Measurements from ENCODE around the gene TSHZ2.

GRCh38 chr20:53264604-53265003 is 292.4 kb downstream of the TSHZ2 start:
- TF ChIP-seq POLR2A (IDR thresholded peaks at IDR 0.05) (no peak), CTCF (IDR thresholded peaks at IDR 0.05) (no peak)

Data from heart left ventricle (tissue), 13 donors.